Keratinocyte (primary cell): ENCODE results near the gene HP.

Experiments
- CTCF ChIP-seq, 3 experiments: IDR thresholded peaks in 1 of 3; conservative IDR thresholded peaks in 1 of 3; optimal IDR thresholded peaks in 1 of 3; 2 replicates in 2 of 3; 3 replicates in 1 of 3; pipeline versions ENCODE3 to v1.5.1; 2011; ENCODE audit warnings: low read length in 3 of 3, mild to moderate bottlenecking in 3 of 3, moderate library complexity in 2 of 3, control low read depth in 1 of 3, inconsistent platforms in 1 of 3; ENCODE audit not compliant: insufficient read depth in 2 of 3; ENCODE audit errors: extremely low read depth in 1 of 3
- EZH2 ChIP-seq: IDR thresholded peaks from one replicate; pipeline ENCODE4 v1.6.1; 2012; ENCODE audit warnings: inconsistent platforms, mild to moderate bottlenecking, low read length, moderate library complexity

- no peak for TF ChIP-seq CTCF (optimal IDR thresholded peaks at IDR 0.05 in 1 of 3, IDR thresholded peaks at IDR 0.05 in 1 of 3, conservative IDR thresholded peaks at IDR 0.05 in 1 of 3; ENCODE audit: extremely low read depth in 1 of 3, insufficient read depth in 2 of 3, low read length in 3 of 3)
- no peak for TF ChIP-seq EZH2
Measured at GRCh38 chr16:72109300-72109699, 55.0 kb downstream of the HP start.
